Measurements from ENCODE around the gene TRIM67. TPM values are rescaled to one million over a fixed set of nuclear protein-coding genes. Genes with fewer than 3 reads are reported as not detected.

The TRIM67 gene
- total RNA-seq, 1 experiment from 2014 or later: not detected

- TF ChIP-seq ZNF263 (CRISPR knock-in tag; IDR thresholded peaks at IDR 0.05; ENCODE audit: low read depth): no peak
- TF ChIP-seq NR3C1 (CRISPR knock-in tag; conservative IDR thresholded peaks at IDR 0.05; ENCODE audit: low read depth): no peak
- TF ChIP-seq ARID4B (CRISPR knock-in tag; IDR thresholded peaks at IDR 0.05; ENCODE audit: borderline replicate concordance): no peak
- no peak for TF ChIP-seq CREB1 (CRISPR knock-in tag; IDR thresholded peaks at IDR 0.05)
- TF ChIP-seq MXD4 (CRISPR knock-in tag; IDR thresholded peaks at IDR 0.05; ENCODE audit: borderline replicate concordance): no peak
- no peak for TF ChIP-seq SMAD4 (CRISPR knock-in tag; IDR thresholded peaks at IDR 0.05)
- no peak for TF ChIP-seq TEAD4 (CRISPR knock-in tag; IDR thresholded peaks at IDR 0.05)
- no peak for TF ChIP-seq CBFB (CRISPR knock-in tag; IDR thresholded peaks at IDR 0.05; ENCODE audit: low read depth)
- TF ChIP-seq SP1 (CRISPR knock-in tag; conservative IDR thresholded peaks at IDR 0.05): no peak
- TF ChIP-seq E2F1 (CRISPR knock-in tag; IDR thresholded peaks at IDR 0.05): no peak
- TF ChIP-seq ZNF121 (CRISPR knock-in tag; IDR thresholded peaks at IDR 0.05): no peak
Observed at GRCh38 chr1:231134624-231135023, 27.2 kb upstream of the TRIM67 start (continued).

- H3K4me3 Mint-ChIP-seq: no peak overlapping the region
- no peak for DNase-seq (ENCODE audit: low spot score)
- peaks cover 11% of the 10 kb centered on the region for H3K27me3 Mint-ChIP-seq (ENCODE audit: low read depth)
- no peaks in the 10 kb centered on the region for H3K36me3 Mint-ChIP-seq
- H3K9me3 Mint-ChIP-seq: no peaks in the 10 kb centered on the region
- ChIA-PET CTCF (no interaction called here), POLR2A (no interaction called here)
- H3K4me1 Mint-ChIP-seq: no peaks in the 10 kb centered on the region
- ATAC-seq: no peak
- H3K27ac Mint-ChIP-seq: no peak overlapping the region
- no peak for TF ChIP-seq SOX15 (CRISPR knock-in tag; IDR thresholded peaks at IDR 0.05)
- no peak for TF ChIP-seq TEAD4 (CRISPR knock-in tag; IDR thresholded peaks at IDR 0.05)
- TF ChIP-seq PRRX2 (CRISPR knock-in tag; IDR thresholded peaks at IDR 0.05): no peak
- TF ChIP-seq ESRRA (CRISPR knock-in tag; IDR thresholded peaks at IDR 0.05; ENCODE audit: borderline replicate concordance): no peak
- no peak for TF ChIP-seq NR2C2 (CRISPR knock-in tag; IDR thresholded peaks at IDR 0.05)
- no peak for TF ChIP-seq FOXP4 (CRISPR knock-in tag; IDR thresholded peaks at IDR 0.05)
- no peak for TF ChIP-seq NR1H2 (CRISPR knock-in tag; IDR thresholded peaks at IDR 0.05)
- no peak for TF ChIP-seq EMX1 (CRISPR knock-in tag; IDR thresholded peaks at IDR 0.05)
- no peak for TF ChIP-seq ARID4B (CRISPR knock-in tag; IDR thresholded peaks at IDR 0.05; ENCODE audit: borderline replicate concordance)
- TF ChIP-seq ZNF281 (CRISPR knock-in tag; IDR thresholded peaks at IDR 0.05): no peak
- no peak for TF ChIP-seq ZBTB43 (CRISPR knock-in tag; IDR thresholded peaks at IDR 0.05)
- TF ChIP-seq ZNF416 (CRISPR knock-in tag; IDR thresholded peaks at IDR 0.05): no peak
- no peak for TF ChIP-seq ATF1 (CRISPR knock-in tag; IDR thresholded peaks at IDR 0.05)
- TF ChIP-seq ZNF423 (CRISPR knock-in tag; IDR thresholded peaks at IDR 0.05): no peak
Observed at GRCh38 chr1:231138236-231138635, 23.6 kb upstream of the TRIM67 start.
